Measurements from ENCODE around the gene LVRN.

Gene LVRN

GRCh38 chr5:115961381-115962238 is 665 bp upstream of the LVRN start:
- peak in 1 of 2 experiments; percentile 3 for DNase-seq

- DNase-seq, result no peak
Observed at GRCh38 chr5:115962565-115963402, 509 bp downstream of the LVRN start.

- no peak for DNase-seq
Observed at GRCh38 chr5:115963566-115963965, 1.3 kb downstream of the LVRN start.

- no peak for DNase-seq
Observed at GRCh38 chr5:115968770-115969169, 6.5 kb downstream of the LVRN start.

GRCh38 chr5:115977096-115977495 is 14.8 kb downstream of the LVRN start:
- DNase-seq, result no peak

GRCh38 chr5:115977988-115978387 is 15.7 kb downstream of the LVRN start:
- DNase-seq, result no peak

- no peak for DNase-seq
Observed at GRCh38 chr5:115978779-115979178, 16.5 kb downstream of the LVRN start.

GRCh38 chr5:115979201-115980041 is 17.1 kb downstream of the LVRN start:
- DNase-seq, result no peak

GRCh38 chr5:115983519-115983918 is 21.2 kb downstream of the LVRN start:
- no peak for DNase-seq

- no peak for DNase-seq
Observed at GRCh38 chr5:115985802-115986757, 23.8 kb downstream of the LVRN start.

GRCh38 chr5:115988002-115988401 is 25.7 kb downstream of the LVRN start:
- no peak for DNase-seq

GRCh38 chr5:115992848-115993350 is 30.6 kb downstream of the LVRN start:
- DNase-seq, result no peak

GRCh38 chr5:115995351-115995750 is 33.1 kb downstream of the LVRN start:
- DNase-seq, result no peak

- DNase-seq, result no peak
Observed at GRCh38 chr5:116002116-116002906, 40.0 kb downstream of the LVRN start.

- no peak for DNase-seq
Observed at GRCh38 chr5:116004248-116004647, 42.0 kb downstream of the LVRN start.

GRCh38 chr5:116009806-116010205 is 47.5 kb downstream of the LVRN start:
- DNase-seq, result no peak

GRCh38 chr5:116011046-116011445 is 48.8 kb downstream of the LVRN start:
- no peak for DNase-seq

- DNase-seq, result no peak
Observed at GRCh38 chr5:116013207-116013785, 51.0 kb downstream of the LVRN start.

GRCh38 chr5:116013936-116014335 is 51.7 kb downstream of the LVRN start:
- DNase-seq, result no peak

GRCh38 chr5:116023619-116024018 is 61.3 kb downstream of the LVRN start:
- no peak for DNase-seq

Measured in activated CD4-positive, alpha-beta T cell treated with anti-CD3 and anti-CD28 coated beads, Interleukin-2, amount 50 U/mL, for 48 hours (primary cell).